OCI-LY7 (cell line): Measurements from ENCODE around the gene DOCK1. TPM values are rescaled to one million over a fixed set of nuclear protein-coding genes. Genes with fewer than 3 reads are reported as not detected.

Experiments used
- BruUV-seq: library from RNA; stranded (reverse); fragments of 400-500 nt; replicated peaks from 2 replicates; lab custom pipeline; 2021; lab: Mats Ljungman, UMichigan
- CTCF ChIA-PET: fragments of 300-600 bp; sonication (Branson Sonifier 250); formaldehyde crosslinking; loops from one replicate; lab custom pipeline; 2022; ENCODE audit warnings: antibody characterized with exemption; ENCODE audit not compliant: unreplicated experiment; lab: Charles Lee
- POLR2A ChIA-PET: fragments of 300-600 bp; sonication (Branson Sonifier 250); formaldehyde crosslinking; loops from one replicate; lab custom pipeline; 2022; ENCODE audit warnings: antibody characterized with exemption; lab: Charles Lee
- DNase-seq: peaks from one replicate; pipeline ENCODE4 v3.0.0-alpha.2; 2015; ENCODE audit warnings: low spot score
- H2AFZ ChIP-seq: fragments of 200-600 bp; sonication (generic), shearing (Covaris generic); 2 replicates; pipeline ENCODE4 v1.6.1; 2014; ENCODE audit warnings: mild to moderate bottlenecking, antibody characterized with exemption, low read length, moderate library complexity
- H3K27ac ChIP-seq: fragments of 200-600 bp; sonication (generic); 2 replicates; pipeline ENCODE4 v1.5.1; 2014; ENCODE audit warnings: mixed run types, low read depth, mild to moderate bottlenecking, moderate library complexity, low read length, inconsistent platforms; ENCODE audit not compliant: poor library complexity, severe bottlenecking
- H3K36me3 ChIP-seq: fragments of 200-600 bp; sonication (generic); 2 replicates; pipeline ENCODE4 v1.6.1; 2014; ENCODE audit warnings: mild to moderate bottlenecking, antibody characterized with exemption, low read length, moderate library complexity, mixed read lengths; ENCODE audit not compliant: insufficient read depth
- H3K4me1 ChIP-seq: fragments of 200-600 bp; sonication (generic); 2 replicates; pipeline ENCODE4 v1.5.1; 2014; ENCODE audit warnings: mild to moderate bottlenecking, low read length; ENCODE audit not compliant: insufficient read depth, poor library complexity, severe bottlenecking
- H3K4me2 ChIP-seq: fragments of 200-600 bp; sonication (generic); 2 replicates; pipeline ENCODE4 v1.6.1; 2014; ENCODE audit warnings: mild to moderate bottlenecking, low read length
- H3K4me3 ChIP-seq: fragments of 200-600 bp; sonication (generic); 2 replicates; pipeline ENCODE4 v1.5.1; 2014; ENCODE audit warnings: mild to moderate bottlenecking, low read depth, low read length; ENCODE audit not compliant: poor library complexity, severe bottlenecking
- H3K79me2 ChIP-seq: fragments of 200-600 bp; sonication (generic); 2 replicates; pipeline ENCODE4 v1.6.1; 2016; ENCODE audit warnings: low read depth, mild to moderate bottlenecking, low read length, moderate library complexity, mixed read lengths; ENCODE audit not compliant: insufficient read depth
- H3K9me2 ChIP-seq: fragments of 200-600 bp; sonication (generic); 2 replicates; pipeline ENCODE4 v1.6.1; 2016; ENCODE audit warnings: mild to moderate bottlenecking, low read length, mixed read lengths; ENCODE audit not compliant: insufficient read depth
- H3K9me3 ChIP-seq: fragments of 200-600 bp; sonication (generic); 2 replicates; pipeline ENCODE4 v1.6.1; 2014; ENCODE audit warnings: mild to moderate bottlenecking, mixed run types, low read length, mixed read lengths
- H4K20me1 ChIP-seq: fragments of 200-600 bp; sonication (generic); 2 replicates; pipeline ENCODE4 v1.6.1; 2014; ENCODE audit warnings: mild to moderate bottlenecking, antibody characterized with exemption, low read length, moderate library complexity, mixed read lengths; ENCODE audit not compliant: insufficient read depth
- CTCF ChIP-seq: fragments of 200-600 bp; sonication (generic); conservative IDR thresholded peaks from 2 replicates; pipeline ENCODE4 v1.5.1; 2014; ENCODE audit warnings: mild to moderate bottlenecking, antibody characterized with exemption, low read length, moderate library complexity, mixed read lengths
- EZH2phosphoT487 ChIP-seq: fragments of 200-600 bp; sonication (generic); IDR thresholded peaks from 2 replicates; pipeline ENCODE4 v1.6.1; 2018; ENCODE audit warnings: low read depth, borderline replicate concordance, mild to moderate bottlenecking, mixed run types, antibody characterized with exemption, low read length, moderate library complexity, mixed read lengths
- intact Hi-C: fragments of 100-400 bp; cut with micrococcal nuclease; formaldehyde crosslinking; loops from one replicate; pipeline ENCODE4 v1.10.0; 2022; ENCODE audit not compliant: unreplicated experiment
- total RNA-seq, 2 experiments: library from RNA; depleted of rRNA in 1 of 2; stranded (reverse); fragments of >200 nt in 1 of 2; shearing (Covaris generic) in 1 of 2; gene quantifications; 2 replicates each; pipeline ENCODE4 v1.2.3, GENCODE V29; 2014 to 2022

Gene DOCK1
- total RNA-seq, 2 experiments from 2014 or later, result not detected

- Histone ChIP-seq H3K9me2 (no peaks in the 10 kb centered on the region), H3K4me2 (no peak overlapping the region), H3K4me1 (no peaks in the 10 kb centered on the region), H3K79me2 (no peaks in the 10 kb centered on the region), H3K27ac (no peak overlapping the region), H3K9me3 (no peaks in the 10 kb centered on the region), H3K4me3 (no peak overlapping the region), H4K20me1 (no peaks in the 10 kb centered on the region), H2AFZ (no peak overlapping the region), H3K36me3 (no peaks in the 10 kb centered on the region)
- intact Hi-C loops, result no loop called here
- peak; percentile 22 for DNase-seq
- TF ChIP-seq EZH2phosphoT487, result no peak
- TF ChIP-seq CTCF, result no peak
- ChIA-PET POLR2A (no interaction called here), CTCF (no interaction called here)
- no TSS peak for BruUV-seq
Observed at GRCh38 chr10:127353544-127353943, 448.3 kb downstream of the DOCK1 start.

- ChIA-PET CTCF (no interaction called here), POLR2A (no interaction called here)
- Histone ChIP-seq H3K4me1 (no peaks in the 10 kb centered on the region), H3K9me3 (no peaks in the 10 kb centered on the region), H3K4me2 (no peak overlapping the region), H3K4me3 (no peak overlapping the region), H3K36me3 (no peaks in the 10 kb centered on the region), H3K9me2 (no peaks in the 10 kb centered on the region), H4K20me1 (no peaks in the 10 kb centered on the region), H2AFZ (no peak overlapping the region), H3K27ac (no peak overlapping the region), H3K79me2 (no peaks in the 10 kb centered on the region)
- intact Hi-C loops, result no loop called here
- no peak for TF ChIP-seq EZH2phosphoT487
- BruUV-seq, result no TSS peak
- no peak for DNase-seq
Observed at GRCh38 chr10:127354255-127354654, 449.0 kb downstream of the DOCK1 start.

- no peak overlapping the region for H3K4me2 ChIP-seq
- ChIA-PET POLR2A (no interaction called here), CTCF (no interaction called here)
- no peaks in the 10 kb centered on the region for H3K9me2 ChIP-seq
- no peak overlapping the region for H3K4me3 ChIP-seq
- no peaks in the 10 kb centered on the region for H3K36me3 ChIP-seq
- H3K9me3 ChIP-seq, result no peaks in the 10 kb centered on the region
- intact Hi-C loops, result no loop called here
- BruUV-seq, result no TSS peak
- H4K20me1 ChIP-seq, result no peaks in the 10 kb centered on the region
- H3K4me1 ChIP-seq, result no peaks in the 10 kb centered on the region
- no peak overlapping the region for H3K27ac ChIP-seq
- H2AFZ ChIP-seq, result no peak overlapping the region
- H3K79me2 ChIP-seq, result no peaks in the 10 kb centered on the region
- no peak for TF ChIP-seq EZH2phosphoT487
- peak; percentile 70 for TF ChIP-seq CTCF
- DNase-seq, result no peak
Observed at GRCh38 chr10:127354992-127355391, 449.8 kb downstream of the DOCK1 start.
